Suprapubic skin (tissue), 4 donors: ENCODE measurements around the gene CYB5D1. TPM values are rescaled to one million over a fixed set of nuclear protein-coding genes. Genes with fewer than 3 reads are reported as not detected.

Source experiments
- DNase-seq, 2 donors: peaks; one replicate each; pipeline ENCODE4 v3.0.0-alpha.2; 2019; ENCODE audit warnings: low spot score in 2 of 2
- H3K27ac ChIP-seq: fragments of 200-600 bp; sonication (generic); one replicate; pipeline ENCODE4 v1.5.1; 2019
- H3K27me3 ChIP-seq: fragments of 200-600 bp; sonication (generic); one replicate; pipeline ENCODE4 v1.5.1; 2019
- H3K36me3 ChIP-seq: fragments of 200-600 bp; sonication (generic); one replicate; pipeline ENCODE4 v1.5.1; 2019
- H3K4me1 ChIP-seq: fragments of 200-600 bp; sonication (generic); one replicate; pipeline ENCODE4 v1.5.1; 2019
- H3K4me3 ChIP-seq: fragments of 200-600 bp; sonication (generic); one replicate; pipeline ENCODE4 v1.5.1; 2019; ENCODE audit warnings: mild to moderate bottlenecking
- H3K9me3 ChIP-seq: fragments of 200-600 bp; sonication (generic); one replicate; pipeline ENCODE4 v1.5.1; 2019
- CTCF ChIP-seq, 2 donors: fragments of 200-600 bp in 1 of 2; fragments of 450-650 bp in 1 of 2; sonication (generic) in 1 of 2; IDR thresholded peaks; one replicate each; pipeline ENCODE4 v1.5.1; 2016 to 2019; ENCODE audit warnings: antibody characterized with exemption in 2 of 2, mild to moderate bottlenecking in 1 of 2, moderate library complexity in 1 of 2
- EP300 ChIP-seq: sonication (generic); formaldehyde crosslinking; IDR thresholded peaks from one replicate; pipeline ENCODE4 v1.6.1; 2017; ENCODE audit warnings: antibody characterized with exemption
- POLR2A ChIP-seq, 2 donors: fragments of 450-650 bp; IDR thresholded peaks; one replicate each; pipeline ENCODE4 v1.6.1; 2017; ENCODE audit warnings: antibody characterized with exemption in 2 of 2, mild to moderate bottlenecking in 2 of 2, moderate library complexity in 2 of 2
- POLR2AphosphoS5 ChIP-seq, 3 donors: sonication (generic); formaldehyde crosslinking; IDR thresholded peaks; one replicate each; pipeline ENCODE4 v1.6.1; 2017; ENCODE audit warnings: antibody characterized with exemption in 3 of 3
- WGBS: methylation state at CpG from one replicate; pipeline ENCODE4 v1.1.5; 2018; 5-methylcytosine and 5-hydroxymethylcytosine counted together
- total RNA-seq, 4 donors: library from RNA; depleted of rRNA; stranded (reverse); fragments of >200 nt; gene quantifications; one replicate each; pipeline ENCODE4 v1.1.0, GENCODE V29; 2016

Gene CYB5D1
- total RNA-seq, 4 donors from 2014 or later = 7.1 to 10.8 (median 9.8) TPM

- Histone ChIP-seq H3K9me3 (no peaks in the 10 kb centered on the region), H3K4me3 (peak overlapping the region; percentile 76), H3K27ac (peak overlapping the region; percentile 99), H3K36me3 (peaks cover 42% of the 10 kb centered on the region), H3K27me3 (no peaks in the 10 kb centered on the region), H3K4me1 (peaks cover 52% of the 10 kb centered on the region)
- peak; percentile 95 to 97 for DNase-seq
- WGBS = under 1% methylated on average over 57 of the region's 71 CpGs
- TF ChIP-seq EP300 = no peak
- peak in 1 of 2 donors; percentile 23 for TF ChIP-seq POLR2A (IDR thresholded peaks at IDR 0.05)
- peak in 1 of 3 donors; percentile 24 for TF ChIP-seq POLR2AphosphoS5 (IDR thresholded peaks at IDR 0.05)
- no peak for TF ChIP-seq CTCF (IDR thresholded peaks at IDR 0.05)
Observed at GRCh38 chr17:7844292-7845154, 13.3 kb upstream of the CYB5D1 start.

DNA sequence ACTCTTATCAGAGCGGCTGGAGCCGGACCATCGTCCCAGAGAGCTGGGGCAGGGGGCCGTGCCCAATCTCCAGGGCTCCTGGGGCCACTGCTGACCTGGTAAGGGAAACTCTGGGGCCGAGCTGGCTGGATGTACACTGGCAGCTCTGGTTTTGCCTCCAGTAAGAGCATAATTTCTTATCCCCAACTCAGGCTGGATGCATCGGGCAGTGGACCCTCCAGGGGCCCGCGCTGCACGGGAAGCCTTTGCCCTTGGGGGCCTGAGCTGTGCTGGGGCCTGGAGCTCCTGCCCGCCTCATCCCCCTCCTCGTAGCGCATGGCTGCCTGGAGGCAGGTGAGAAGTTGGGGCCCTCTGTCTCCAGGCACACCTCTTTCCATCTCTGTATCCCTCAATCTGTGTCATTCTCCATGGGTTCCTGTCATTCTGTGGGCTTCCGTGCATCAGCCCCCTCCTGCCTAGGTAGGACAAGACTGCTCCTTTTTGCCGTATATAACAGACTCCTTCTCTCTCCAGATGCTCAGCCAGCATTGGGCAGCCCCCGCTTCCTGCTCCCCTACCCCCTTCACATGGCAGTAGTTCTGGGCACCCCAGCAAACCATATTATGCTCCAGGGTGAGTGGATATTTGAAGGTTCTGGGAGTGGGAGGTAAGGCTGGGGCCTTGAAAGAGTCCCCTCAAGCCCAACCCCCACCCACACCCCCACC, 12.3 kb upstream of the CYB5D1 start:
- H3K27ac ChIP-seq = peak overlapping the region; percentile 99
- DNase-seq = peak in 1 of 2 donors; percentile 64
- H3K9me3 ChIP-seq = no peaks in the 10 kb centered on the region
- H3K4me1 ChIP-seq = peaks cover 42% of the 10 kb centered on the region
- TF ChIP-seq CTCF (IDR thresholded peaks at IDR 0.05) (no peak), POLR2A (IDR thresholded peaks at IDR 0.05) (no peak), EP300 (no peak), POLR2AphosphoS5 (IDR thresholded peaks at IDR 0.05) (no peak)
- H3K27me3 ChIP-seq = no peaks in the 10 kb centered on the region
- peaks cover 52% of the 10 kb centered on the region for H3K36me3 ChIP-seq
- peak overlapping the region; percentile 76 for H3K4me3 ChIP-seq
- WGBS = 78% methylated on average over 15 of the region's 15 CpGs

DNA sequence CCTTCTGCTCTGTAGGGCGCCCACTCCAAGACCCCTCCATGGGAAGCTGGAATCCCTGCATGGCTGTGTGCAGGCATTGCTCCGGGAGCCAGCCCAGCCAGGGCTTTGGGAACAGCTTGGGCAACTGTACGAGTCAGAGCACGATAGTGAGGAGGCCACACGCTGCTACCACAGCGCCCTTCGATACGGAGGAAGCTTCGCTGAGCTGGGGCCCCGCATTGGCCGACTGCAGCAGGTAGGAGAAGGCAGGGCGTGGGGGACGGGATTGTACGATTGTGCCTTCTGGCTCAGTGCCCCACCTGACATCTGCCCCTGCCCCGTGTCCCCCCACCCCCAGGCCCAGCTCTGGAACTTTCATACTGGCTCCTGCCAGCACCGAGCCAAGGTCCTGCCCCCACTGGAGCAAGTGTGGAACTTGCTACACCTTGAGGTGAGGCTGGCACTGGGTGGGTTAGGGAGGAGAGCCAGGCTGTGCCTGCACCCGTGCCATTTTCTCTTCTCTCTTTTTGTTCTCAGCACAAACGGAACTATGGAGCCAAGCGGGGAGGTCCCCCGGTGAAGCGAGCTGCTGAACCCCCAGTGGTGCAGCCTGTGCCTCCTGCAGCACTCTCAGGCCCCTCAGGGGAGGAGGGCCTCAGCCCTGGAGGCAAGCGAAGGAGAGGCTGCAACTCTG, 11.6 kb upstream of the CYB5D1 start:
- TF ChIP-seq POLR2A (IDR thresholded peaks at IDR 0.05) (no peak), CTCF (IDR thresholded peaks at IDR 0.05) (no peak), EP300 (no peak), POLR2AphosphoS5 (IDR thresholded peaks at IDR 0.05) (no peak)
- peaks cover 56% of the 10 kb centered on the region for H3K36me3 ChIP-seq
- whole genome bisulfite sequencing = 71% methylated on average over 17 of the region's 22 CpGs
- H3K4me3 ChIP-seq = no peak overlapping the region
- H3K27me3 ChIP-seq = no peaks in the 10 kb centered on the region
- no peak for DNase-seq
- H3K9me3 ChIP-seq = no peaks in the 10 kb centered on the region
- peaks cover 36% of the 10 kb centered on the region for H3K4me1 ChIP-seq
- no peak overlapping the region for H3K27ac ChIP-seq

DNA sequence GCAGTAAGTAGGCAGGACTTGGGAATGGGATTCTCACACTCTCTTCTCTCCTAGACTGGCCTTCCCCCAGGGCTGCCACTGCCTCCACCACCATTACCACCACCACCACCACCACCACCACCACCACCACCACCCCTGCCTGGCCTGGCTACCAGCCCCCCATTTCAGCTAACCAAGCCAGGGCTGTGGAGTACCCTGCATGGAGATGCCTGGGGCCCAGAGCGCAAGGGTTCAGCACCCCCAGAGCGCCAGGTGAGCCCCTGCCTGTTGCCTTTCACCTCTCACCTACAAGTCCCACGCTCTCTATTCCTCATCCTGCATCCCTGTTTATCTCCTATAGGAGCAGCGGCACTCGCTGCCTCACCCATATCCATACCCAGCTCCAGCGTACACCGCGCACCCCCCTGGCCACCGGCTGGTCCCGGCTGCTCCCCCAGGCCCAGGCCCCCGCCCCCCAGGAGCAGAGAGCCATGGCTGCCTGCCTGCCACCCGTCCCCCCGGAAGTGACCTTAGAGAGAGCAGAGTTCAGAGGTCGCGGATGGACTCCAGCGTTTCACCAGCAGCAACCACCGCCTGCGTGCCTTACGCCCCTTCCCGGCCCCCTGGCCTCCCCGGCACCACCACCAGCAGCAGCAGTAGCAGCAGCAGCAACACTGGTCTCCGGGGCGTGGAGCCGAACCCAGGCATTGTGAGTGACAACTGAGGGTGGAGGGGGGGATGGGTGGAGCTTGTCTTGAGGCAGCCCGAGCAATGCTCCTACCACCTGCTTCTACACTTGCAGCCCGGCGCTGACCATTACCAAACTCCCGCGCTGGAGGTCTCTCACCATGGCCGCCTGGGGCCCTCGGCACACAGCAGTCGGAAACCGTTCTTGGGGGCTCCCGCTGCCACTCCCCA, 10.8 kb upstream of the CYB5D1 start:
- H3K4me3 ChIP-seq = no peak overlapping the region
- no peak overlapping the region for H3K27ac ChIP-seq
- DNase-seq = peak in 1 of 2 donors; percentile 77
- peaks cover 56% of the 10 kb centered on the region for H3K36me3 ChIP-seq
- no peak for TF ChIP-seq POLR2AphosphoS5 (IDR thresholded peaks at IDR 0.05)
- TF ChIP-seq EP300 = no peak
- no peak for TF ChIP-seq CTCF (IDR thresholded peaks at IDR 0.05)
- no peak for TF ChIP-seq POLR2A (IDR thresholded peaks at IDR 0.05)
- no peaks in the 10 kb centered on the region for H3K9me3 ChIP-seq
- peaks cover 41% of the 10 kb centered on the region for H3K4me1 ChIP-seq
- WGBS = 81% methylated on average over 31 of the region's 34 CpGs
- no peaks in the 10 kb centered on the region for H3K27me3 ChIP-seq
